Astrocyte (in vitro differentiated cells and primary cell): ENCODE data around the gene STK24. TPM values are rescaled to one million over a fixed set of nuclear protein-coding genes. Genes with fewer than 3 reads are reported as not detected.

Source experiments
- DNase-seq: peaks from one replicate; pipeline ENCODE4 v3.0.0-alpha.2; 2010; ENCODE audit warnings: low read depth
- FAIRE-seq: peaks from 2 replicates; lab custom pipeline; 2011; peaks lifted over from hg19 to GRCh38; lab: Jason Lieb, UNC
- H2AFZ ChIP-seq: 2 replicates; pipeline ENCODE4 v1.6.0; 2012; ENCODE audit warnings: low read depth, low read length, inconsistent platforms
- H3K27ac ChIP-seq: 2 replicates; pipeline ENCODE4 v1.5.1; 2011; ENCODE audit warnings: low read depth, low read length, inconsistent platforms
- H3K27me3 ChIP-seq: 2 replicates; pipeline ENCODE4 v1.6.0; 2011; ENCODE audit warnings: low read length, inconsistent platforms; ENCODE audit not compliant: insufficient read depth
- H3K36me3 ChIP-seq: 2 replicates; pipeline ENCODE4 v1.5.1; 2011; ENCODE audit warnings: low read length, inconsistent platforms; ENCODE audit not compliant: insufficient read depth
- H3K4me1 ChIP-seq: 2 replicates; pipeline ENCODE4 v1.5.1; 2011; ENCODE audit warnings: low read length, inconsistent platforms; ENCODE audit not compliant: insufficient read depth
- H3K4me2 ChIP-seq: 2 replicates; pipeline ENCODE4 v1.6.0; 2012; ENCODE audit warnings: low read length, inconsistent platforms
- H3K4me3 ChIP-seq: 2 replicates; pipeline ENCODE4 v1.5.1; 2011; ENCODE audit warnings: low read depth, mild to moderate bottlenecking, low read length, inconsistent platforms; ENCODE audit not compliant: insufficient read depth
- H3K79me2 ChIP-seq: 2 replicates; pipeline ENCODE4 v1.6.0; 2012; ENCODE audit warnings: mild to moderate bottlenecking, low read length, inconsistent platforms; ENCODE audit not compliant: insufficient read depth
- H3K9ac ChIP-seq: 2 replicates; pipeline ENCODE4 v1.6.0; 2012; ENCODE audit warnings: mild to moderate bottlenecking, low read length, inconsistent platforms
- H3K9me3 ChIP-seq: 2 replicates; pipeline ENCODE4 v1.5.1; 2012; ENCODE audit warnings: low read depth, mild to moderate bottlenecking, low read length, inconsistent platforms; ENCODE audit not compliant: insufficient read depth
- H4K20me1 ChIP-seq: 2 replicates; pipeline ENCODE4 v1.6.0; 2012; ENCODE audit warnings: low read length, inconsistent platforms; ENCODE audit not compliant: insufficient read depth
- H3K27ac Mint-ChIP-seq: one replicate; pipeline ENCODE4 v1.8.0; 2021; ENCODE audit warnings: mild to moderate bottlenecking, mixed read lengths; ENCODE audit not compliant: unreplicated experiment
- H3K27me3 Mint-ChIP-seq: one replicate; pipeline ENCODE4 v1.8.0; 2021; ENCODE audit warnings: low read depth, mixed read lengths; ENCODE audit not compliant: unreplicated experiment
- H3K36me3 Mint-ChIP-seq: one replicate; pipeline ENCODE4 v1.8.0; 2021; ENCODE audit warnings: low read depth, mixed read lengths; ENCODE audit not compliant: unreplicated experiment
- H3K4me1 Mint-ChIP-seq: one replicate; pipeline ENCODE4 v1.8.0; 2021; ENCODE audit warnings: low read depth, mixed read lengths; ENCODE audit not compliant: unreplicated experiment
- H3K4me3 Mint-ChIP-seq: one replicate; pipeline ENCODE4 v1.8.0; 2021; ENCODE audit warnings: mild to moderate bottlenecking, moderate library complexity, mixed read lengths; ENCODE audit not compliant: unreplicated experiment
- H3K9me3 Mint-ChIP-seq: one replicate; pipeline ENCODE4 v1.8.0; 2021; ENCODE audit warnings: mild to moderate bottlenecking, mixed read lengths; ENCODE audit not compliant: unreplicated experiment
- CTCF ChIP-seq: IDR thresholded peaks from 2 replicates; pipeline ENCODE4 v1.5.1; 2011; ENCODE audit warnings: low read depth, mild to moderate bottlenecking, inconsistent platforms, low read length, moderate library complexity; ENCODE audit not compliant: insufficient read depth
- EZH2 ChIP-seq: IDR thresholded peaks from 2 replicates; pipeline ENCODE4 v1.6.1; 2012; ENCODE audit warnings: mild to moderate bottlenecking, low read length, inconsistent platforms; ENCODE audit not compliant: insufficient read depth
- total RNA-seq: library from RNA; stranded (reverse); gene quantifications from 2 replicates; pipeline ENCODE4 v1.2.1, GENCODE V29; 2021

STK24 gene
- total RNA-seq, 1 donor from 2014 or later: 96.1 TPM

GRCh38 chr13:98528663-98529064, 48.2 kb downstream of the STK24 start:
- Histone ChIP-seq H3K4me1 (no peaks in the 10 kb centered on the region), H3K9me3 (no peaks in the 10 kb centered on the region), H4K20me1 (peaks cover 98% of the 10 kb centered on the region), H3K79me2 (peaks cover 100% of the 10 kb centered on the region), H3K27ac (no peak overlapping the region), H3K4me2 (peak overlapping the region; percentile 18), H2AFZ (no peak overlapping the region), H3K36me3 (no peaks in the 10 kb centered on the region), H3K4me3 (no peak overlapping the region), H3K9ac (no peak overlapping the region), H3K27me3 (no peaks in the 10 kb centered on the region)
- H3K9me3 Mint-ChIP-seq: no peaks in the 10 kb centered on the region
- H3K27me3 Mint-ChIP-seq: no peaks in the 10 kb centered on the region
- FAIRE-seq (no peak), DNase-seq (peak; percentile 46)
- no peak overlapping the region for H3K4me3 Mint-ChIP-seq
- no peak for TF ChIP-seq CTCF
- TF ChIP-seq EZH2: no peak
- H3K36me3 Mint-ChIP-seq: peaks cover 8% of the 10 kb centered on the region
- peaks cover 26% of the 10 kb centered on the region for H3K4me1 Mint-ChIP-seq
- H3K27ac Mint-ChIP-seq: no peak overlapping the region

DNA sequence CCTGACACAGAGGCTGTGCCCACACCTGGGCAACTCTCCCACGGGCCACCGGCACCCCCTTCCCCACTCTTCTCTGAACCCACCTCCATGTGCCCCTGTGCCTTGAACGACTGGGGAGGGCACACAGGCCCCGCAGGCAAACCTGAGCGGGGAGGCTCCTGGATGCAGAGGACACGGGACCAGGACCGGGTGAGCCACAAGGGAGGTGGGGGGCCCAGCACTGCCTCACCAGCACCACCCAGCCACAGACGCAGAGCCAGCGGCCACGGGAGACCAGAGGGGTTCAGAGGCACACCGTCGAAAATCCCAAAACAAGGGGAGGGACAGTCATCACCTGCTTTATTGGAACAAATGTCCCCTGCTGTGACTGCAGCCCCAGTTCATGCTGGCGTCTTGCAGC, 49.4 kb downstream of the STK24 start:
- no peak overlapping the region for H3K27ac ChIP-seq
- H3K4me2 ChIP-seq: no peak overlapping the region
- H3K4me3 Mint-ChIP-seq: no peak overlapping the region
- H3K79me2 ChIP-seq: peaks cover 100% of the 10 kb centered on the region
- no peak overlapping the region for H2AFZ ChIP-seq
- no peaks in the 10 kb centered on the region for H3K4me1 ChIP-seq
- peaks cover 6% of the 10 kb centered on the region for H3K36me3 Mint-ChIP-seq
- peaks cover 35% of the 10 kb centered on the region for H3K4me1 Mint-ChIP-seq
- no peak overlapping the region for H3K9ac ChIP-seq
- no peaks in the 10 kb centered on the region for H3K27me3 ChIP-seq
- H3K27me3 Mint-ChIP-seq: no peaks in the 10 kb centered on the region
- TF ChIP-seq EZH2 (no peak), CTCF (no peak)
- H4K20me1 ChIP-seq: peaks cover 100% of the 10 kb centered on the region
- H3K27ac Mint-ChIP-seq: no peak overlapping the region
- H3K9me3 ChIP-seq: no peaks in the 10 kb centered on the region
- no peak for FAIRE-seq
- no peaks in the 10 kb centered on the region for H3K36me3 ChIP-seq
- no peaks in the 10 kb centered on the region for H3K9me3 Mint-ChIP-seq
- no peak for DNase-seq
- H3K4me3 ChIP-seq: no peak overlapping the region

GRCh38 chr13:98526182-98526512, 50.8 kb downstream of the STK24 start:
- peak overlapping the region; percentile 20 for H3K27ac Mint-ChIP-seq

More at GRCh38 chr13:98526182-98526512, 50.8 kb downstream of the STK24 start:
- H4K20me1 ChIP-seq: peaks cover 100% of the 10 kb centered on the region
- Mint-ChIP-seq H3K4me3 (no peak overlapping the region), H3K36me3 (peaks cover 6% of the 10 kb centered on the region), H3K27me3 (no peaks in the 10 kb centered on the region), H3K4me1 (peaks cover 46% of the 10 kb centered on the region), H3K9me3 (no peaks in the 10 kb centered on the region)
- H3K4me1 ChIP-seq: no peaks in the 10 kb centered on the region
- no peak overlapping the region for H3K27ac ChIP-seq
- TF ChIP-seq EZH2: no peak
- no peak for TF ChIP-seq CTCF
- FAIRE-seq (no peak), DNase-seq (no peak)
- no peaks in the 10 kb centered on the region for H3K36me3 ChIP-seq
- H3K4me2 ChIP-seq: no peak overlapping the region
- peaks cover 100% of the 10 kb centered on the region for H3K79me2 ChIP-seq
- H3K27me3 ChIP-seq: no peaks in the 10 kb centered on the region
- H3K9me3 ChIP-seq: no peaks in the 10 kb centered on the region
- no peak overlapping the region for H3K9ac ChIP-seq
- no peak overlapping the region for H2AFZ ChIP-seq
- H3K4me3 ChIP-seq: no peak overlapping the region
